ENCODE measurements around the gene SLC25A23.

Gene SLC25A23

DNA sequence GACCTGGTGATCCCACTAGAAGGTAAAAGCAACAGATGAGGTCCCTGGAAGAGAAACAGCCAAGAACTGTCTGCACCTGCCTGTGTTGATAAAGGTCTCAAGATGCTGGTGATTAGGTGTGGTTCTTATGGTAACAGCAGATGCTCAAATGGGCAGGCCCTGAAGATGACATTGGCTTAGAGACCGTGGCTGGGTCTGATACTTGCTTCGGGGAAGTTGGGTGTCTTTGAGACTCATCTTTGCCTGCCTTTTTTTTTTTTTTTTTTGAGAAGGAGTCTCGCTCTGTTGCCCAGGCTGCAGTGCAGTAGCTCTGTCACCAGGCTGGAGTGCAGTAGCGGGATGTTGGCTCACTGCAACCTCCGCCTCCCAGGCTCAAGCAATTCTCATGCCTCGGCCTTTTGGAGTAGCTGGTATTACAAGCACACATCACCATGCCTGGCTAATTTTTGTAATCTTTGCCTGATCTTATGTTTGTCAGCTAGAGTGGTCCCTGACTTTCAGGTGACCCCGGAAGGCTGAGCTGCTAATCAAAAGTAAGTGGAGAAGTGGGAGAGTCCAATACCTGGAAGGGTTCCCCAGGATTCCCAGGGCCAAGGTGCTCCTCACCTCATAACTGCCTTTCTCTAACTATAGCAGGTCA, 7.9 kb downstream of the SLC25A23 start:
- Histone ChIP-seq H3K27me3 (ENCODE audit: insufficient read depth, low read length) (no peaks in the 10 kb centered on the region), H3K4me2 (ENCODE audit: low read length) (no peak overlapping the region), H3K9ac (ENCODE audit: low read length) (no peak overlapping the region), H3K4me1 (ENCODE audit: insufficient read depth, low read length, severe bottlenecking) (no peaks in the 10 kb centered on the region), H3K79me2 (ENCODE audit: insufficient read depth, low read length) (no peaks in the 10 kb centered on the region), H4K20me1 (ENCODE audit: insufficient read depth, low read length) (no peaks in the 10 kb centered on the region), H3F3A (ENCODE audit: insufficient read depth, low read length) (no peaks in the 10 kb centered on the region), H3K9me3 (ENCODE audit: low read length) (peaks cover 15% of the 10 kb centered on the region), H3K4me3 (ENCODE audit: low read depth, low read length, poor library complexity, severe bottlenecking) (no peak overlapping the region), H3K27ac (ENCODE audit: low read depth, low read length, poor library complexity, severe bottlenecking) (no peak overlapping the region), H2AFZ (ENCODE audit: low read length) (no peak overlapping the region), H3K36me3 (ENCODE audit: insufficient read depth, low read length) (peaks cover 67% of the 10 kb centered on the region), H3K9me2 (ENCODE audit: low read depth, low read length) (no peaks in the 10 kb centered on the region)
- no peak for TF ChIP-seq EZH2 (IDR thresholded peaks at IDR 0.05; ENCODE audit: borderline replicate concordance, low read length)
- TF ChIP-seq, protein P1, sequence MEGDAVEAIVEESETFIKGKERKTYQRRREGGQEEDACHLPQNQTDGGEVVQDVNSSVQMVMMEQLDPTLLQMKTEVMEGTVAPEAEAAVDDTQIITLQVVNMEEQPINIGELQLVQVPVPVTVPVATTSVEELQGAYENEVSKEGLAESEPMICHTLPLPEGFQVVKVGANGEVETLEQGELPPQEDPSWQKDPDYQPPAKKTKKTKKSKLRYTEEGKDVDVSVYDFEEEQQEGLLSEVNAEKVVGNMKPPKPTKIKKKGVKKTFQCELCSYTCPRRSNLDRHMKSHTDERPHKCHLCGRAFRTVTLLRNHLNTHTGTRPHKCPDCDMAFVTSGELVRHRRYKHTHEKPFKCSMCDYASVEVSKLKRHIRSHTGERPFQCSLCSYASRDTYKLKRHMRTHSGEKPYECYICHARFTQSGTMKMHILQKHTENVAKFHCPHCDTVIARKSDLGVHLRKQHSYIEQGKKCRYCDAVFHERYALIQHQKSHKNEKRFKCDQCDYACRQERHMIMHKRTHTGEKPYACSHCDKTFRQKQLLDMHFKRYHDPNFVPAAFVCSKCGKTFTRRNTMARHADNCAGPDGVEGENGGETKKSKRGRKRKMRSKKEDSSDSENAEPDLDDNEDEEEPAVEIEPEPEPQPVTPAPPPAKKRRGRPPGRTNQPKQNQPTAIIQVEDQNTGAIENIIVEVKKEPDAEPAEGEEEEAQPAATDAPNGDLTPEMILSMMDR (IDR thresholded peaks at IDR 0.05; ENCODE audit: low read length): no peak

DNA sequence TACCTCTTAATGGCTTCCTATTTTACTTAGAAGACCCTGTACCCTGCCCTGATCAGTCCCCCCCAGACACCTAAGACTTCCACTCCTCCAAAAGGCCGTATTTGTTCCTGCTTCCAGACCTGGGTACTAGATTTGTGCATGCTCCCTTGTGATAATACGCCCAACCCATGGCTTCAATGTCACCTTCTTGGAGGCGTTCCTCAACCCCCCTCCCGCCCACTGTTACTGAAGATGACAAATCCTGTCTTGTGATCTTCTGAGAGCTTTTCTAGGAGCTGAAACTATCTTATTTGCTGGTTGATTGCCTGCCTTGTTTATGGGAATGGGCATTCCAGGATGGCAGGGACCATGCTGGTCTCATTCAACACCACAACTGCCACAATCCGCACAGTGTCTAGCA, 9.4 kb downstream of the SLC25A23 start:
- Histone ChIP-seq H3K9ac (ENCODE audit: low read length) (no peak overlapping the region), H3F3A (ENCODE audit: insufficient read depth, low read length) (no peaks in the 10 kb centered on the region), H3K27me3 (ENCODE audit: insufficient read depth, low read length) (no peaks in the 10 kb centered on the region), H3K79me2 (ENCODE audit: insufficient read depth, low read length) (no peaks in the 10 kb centered on the region), H2AFZ (ENCODE audit: low read length) (no peak overlapping the region), H3K9me3 (ENCODE audit: low read length) (peaks cover 15% of the 10 kb centered on the region), H3K4me2 (ENCODE audit: low read length) (no peak overlapping the region), H3K4me3 (ENCODE audit: low read depth, low read length, poor library complexity, severe bottlenecking) (no peak overlapping the region), H3K9me2 (ENCODE audit: low read depth, low read length) (no peaks in the 10 kb centered on the region), H3K27ac (ENCODE audit: low read depth, low read length, poor library complexity, severe bottlenecking) (no peak overlapping the region), H3K36me3 (ENCODE audit: insufficient read depth, low read length) (peaks cover 67% of the 10 kb centered on the region), H3K4me1 (ENCODE audit: insufficient read depth, low read length, severe bottlenecking) (no peaks in the 10 kb centered on the region), H4K20me1 (ENCODE audit: insufficient read depth, low read length) (no peaks in the 10 kb centered on the region)
- TF ChIP-seq EZH2 (IDR thresholded peaks at IDR 0.05; ENCODE audit: borderline replicate concordance, low read length): no peak
- TF ChIP-seq, protein P1 (IDR thresholded peaks at IDR 0.05; ENCODE audit: low read length): no peak

DNA sequence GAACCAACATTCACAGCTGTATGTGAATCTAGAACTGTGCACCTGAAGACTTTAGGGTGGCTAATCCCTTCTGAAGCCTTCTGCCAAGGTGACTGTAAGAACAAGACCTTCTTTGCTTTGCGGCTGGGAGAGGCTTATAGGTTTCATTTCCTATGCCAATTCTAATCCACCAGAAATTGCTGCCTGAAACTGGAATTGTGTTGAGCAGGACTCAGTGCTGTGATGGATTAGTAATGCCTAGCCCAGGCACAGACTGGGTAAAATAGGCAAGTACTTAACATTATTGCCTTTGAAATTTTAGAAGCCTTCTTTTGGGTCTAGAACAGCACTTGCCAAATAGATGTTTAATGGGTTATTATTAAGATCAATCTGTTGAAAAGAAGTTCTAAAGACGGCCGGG, 11.5 kb downstream of the SLC25A23 start:
- Histone ChIP-seq H3K4me3 (ENCODE audit: low read depth, low read length, poor library complexity, severe bottlenecking) (no peak overlapping the region), H3K9ac (ENCODE audit: low read length) (no peak overlapping the region), H3K4me1 (ENCODE audit: insufficient read depth, low read length, severe bottlenecking) (no peaks in the 10 kb centered on the region), H2AFZ (ENCODE audit: low read length) (no peak overlapping the region), H3K36me3 (ENCODE audit: insufficient read depth, low read length) (peaks cover 47% of the 10 kb centered on the region), H4K20me1 (ENCODE audit: insufficient read depth, low read length) (no peaks in the 10 kb centered on the region), H3K79me2 (ENCODE audit: insufficient read depth, low read length) (no peaks in the 10 kb centered on the region), H3K27me3 (ENCODE audit: insufficient read depth, low read length) (no peaks in the 10 kb centered on the region), H3K4me2 (ENCODE audit: low read length) (no peak overlapping the region), H3K9me3 (ENCODE audit: low read length) (no peaks in the 10 kb centered on the region), H3K27ac (ENCODE audit: low read depth, low read length, poor library complexity, severe bottlenecking) (no peak overlapping the region), H3K9me2 (ENCODE audit: low read depth, low read length) (no peaks in the 10 kb centered on the region), H3F3A (ENCODE audit: insufficient read depth, low read length) (no peaks in the 10 kb centered on the region)
- TF ChIP-seq EZH2 (IDR thresholded peaks at IDR 0.05; ENCODE audit: borderline replicate concordance, low read length): no peak
- TF ChIP-seq, protein P1 (IDR thresholded peaks at IDR 0.05; ENCODE audit: low read length): no peak

Data from OCI-LY1 (cell line).